ENCODE data around the gene FZD2.

Gene FZD2

GRCh38 chr17:44606658-44607057 is 49.4 kb downstream of the FZD2 start:
- no peak for DNase-seq (ENCODE audit: low read depth in 2 of 3, low spot score in 2 of 3)

- DNase-seq (ENCODE audit: low read depth in 2 of 3, low spot score in 2 of 3), result no peak
Observed at GRCh38 chr17:44607836-44608690, 50.8 kb downstream of the FZD2 start.

GRCh38 chr17:44608727-44609435 is 51.6 kb downstream of the FZD2 start:
- DNase-seq (ENCODE audit: low read depth in 2 of 3, low spot score in 2 of 3), result no peak

GRCh38 chr17:44610331-44610730 is 53.0 kb downstream of the FZD2 start:
- DNase-seq (ENCODE audit: low read depth in 2 of 3, low spot score in 2 of 3), result no peak
